ENCODE results near the gene TMEM143. TPM values are rescaled to one million over a fixed set of nuclear protein-coding genes. Genes with fewer than 3 reads are reported as not detected.

Gene TMEM143
- total RNA-seq, 3 donors from 2014 or later (not counting 1 experiment from before 2014, with no cell fraction given) = 10.2 to 12.3 (median 11.1) TPM

- Histone ChIP-seq H3K9me3 (ENCODE audit: control insufficient read depth, insufficient read depth, low read length) (no peaks in the 10 kb centered on the region), H3K4me3 (ENCODE audit: low read length) (no peak overlapping the region), H3K27ac (ENCODE audit: low read length) (no peak overlapping the region), H3K4me1 (ENCODE audit: control insufficient read depth, insufficient read depth, low read length) (no peaks in the 10 kb centered on the region), H3K27me3 (ENCODE audit: control insufficient read depth, insufficient read depth, low read length) (no peaks in the 10 kb centered on the region), H3K36me3 (ENCODE audit: control insufficient read depth, insufficient read depth, low read length) (no peaks in the 10 kb centered on the region)
- no peak for TF ChIP-seq CTCF (IDR thresholded peaks at IDR 0.05)
- no peaks in the 10 kb centered on the region for H3K36me3 Mint-ChIP-seq
- H3K4me1 Mint-ChIP-seq = no peaks in the 10 kb centered on the region
- DNase-seq = no peak
- no peak for ATAC-seq
- H3K27me3 Mint-ChIP-seq (ENCODE audit: low read depth in 2 of 2) = no peaks in the 10 kb centered on the region
- intact Hi-C loops (cut with micrococcal nuclease) = no loop called here
- WGBS (ENCODE audit: insufficient coverage) = 94% methylated on average over 4 of the region's 4 CpGs
- no peak overlapping the region for H3K4me3 Mint-ChIP-seq
- H3K9me3 Mint-ChIP-seq = no peaks in the 10 kb centered on the region
- no peak overlapping the region for H3K27ac Mint-ChIP-seq
These were observed 7.2 kb upstream of the TMEM143 start for GRCh38 chr19:48370955-48371354.

GRCh38 chr19:48368936-48369335, 5.2 kb upstream of the TMEM143 start:
- Mint-ChIP-seq H3K4me3 (no peak overlapping the region), H3K27me3 (ENCODE audit: low read depth in 2 of 2) (no peaks in the 10 kb centered on the region), H3K36me3 (no peaks in the 10 kb centered on the region), H3K4me1 (peaks cover 2 to 11% of the 10 kb centered on the region in 2 donors), H3K27ac (no peak overlapping the region), H3K9me3 (no peaks in the 10 kb centered on the region)
- Histone ChIP-seq H3K4me3 (ENCODE audit: low read length) (no peak overlapping the region), H3K4me1 (ENCODE audit: control insufficient read depth, insufficient read depth, low read length) (peaks cover 9% of the 10 kb centered on the region), H3K36me3 (ENCODE audit: control insufficient read depth, insufficient read depth, low read length) (no peaks in the 10 kb centered on the region), H3K27ac (ENCODE audit: low read length) (no peak overlapping the region), H3K27me3 (ENCODE audit: control insufficient read depth, insufficient read depth, low read length) (no peaks in the 10 kb centered on the region), H3K9me3 (ENCODE audit: control insufficient read depth, insufficient read depth, low read length) (no peaks in the 10 kb centered on the region)
- intact Hi-C loops (cut with micrococcal nuclease) = no loop called here
- DNase-seq (no peak), ATAC-seq (no peak)
- WGBS (ENCODE audit: insufficient coverage) = 83% methylated on average over 12 of the region's 14 CpGs
- no peak for TF ChIP-seq CTCF (IDR thresholded peaks at IDR 0.05)

- peaks cover 12 to 19% of the 10 kb centered on the region in 2 donors for H3K4me1 Mint-ChIP-seq
- Histone ChIP-seq H3K4me1 (ENCODE audit: control insufficient read depth, insufficient read depth, low read length) (peaks cover 17% of the 10 kb centered on the region), H3K27me3 (ENCODE audit: control insufficient read depth, insufficient read depth, low read length) (no peaks in the 10 kb centered on the region), H3K4me3 (ENCODE audit: low read length) (no peak overlapping the region), H3K27ac (ENCODE audit: low read length) (no peak overlapping the region), H3K36me3 (ENCODE audit: control insufficient read depth, insufficient read depth, low read length) (no peaks in the 10 kb centered on the region), H3K9me3 (ENCODE audit: control insufficient read depth, insufficient read depth, low read length) (no peaks in the 10 kb centered on the region)
- intact Hi-C loops (cut with micrococcal nuclease) = loop anchor here (1.0 kb wide), 1 partner anchor 26 kb away; no protein-coding TSS in a partner anchor
- no peak overlapping the region for H3K4me3 Mint-ChIP-seq
- no peak for ATAC-seq
- no peak for DNase-seq
- 91% methylated on average over 4 of the region's 5 CpGs for WGBS (ENCODE audit: insufficient coverage)
- H3K27ac Mint-ChIP-seq = no peak overlapping the region
- no peak for TF ChIP-seq CTCF (IDR thresholded peaks at IDR 0.05)
- no peaks in the 10 kb centered on the region for H3K27me3 Mint-ChIP-seq (ENCODE audit: low read depth in 2 of 2)
- H3K9me3 Mint-ChIP-seq = no peaks in the 10 kb centered on the region
- H3K36me3 Mint-ChIP-seq = no peaks in the 10 kb centered on the region
These were observed 4.1 kb upstream of the TMEM143 start for GRCh38 chr19:48367855-48368254.

GRCh38 chr19:48365602-48366001, 1.9 kb upstream of the TMEM143 start:
- H3K4me1 Mint-ChIP-seq = peaks cover 14 to 23% of the 10 kb centered on the region in 2 donors
- intact Hi-C loops (cut with micrococcal nuclease) = loop anchor here (2.0 kb wide), 1 partner anchor 25 kb away; the partner anchor contains the start of gene KDELR1

More at GRCh38 chr19:48365602-48366001, 1.9 kb upstream of the TMEM143 start:
- peak overlapping the region in 1 of 2 donors; percentile 99 for H3K27ac Mint-ChIP-seq
- TF ChIP-seq CTCF (IDR thresholded peaks at IDR 0.05) = no peak
- ATAC-seq (no peak), DNase-seq (no peak)
- H3K4me3 Mint-ChIP-seq = no peak overlapping the region
- no peaks in the 10 kb centered on the region for H3K9me3 ChIP-seq (ENCODE audit: control insufficient read depth, insufficient read depth, low read length)
- WGBS (ENCODE audit: insufficient coverage) = 97% methylated on average over 11 of the region's 11 CpGs
- no peaks in the 10 kb centered on the region for H3K27me3 ChIP-seq (ENCODE audit: control insufficient read depth, insufficient read depth, low read length)
- no peak overlapping the region for H3K4me3 ChIP-seq (ENCODE audit: low read length)
- H3K27ac ChIP-seq (ENCODE audit: low read length) = no peak overlapping the region
- H3K4me1 ChIP-seq (ENCODE audit: control insufficient read depth, insufficient read depth, low read length) = peaks cover 18% of the 10 kb centered on the region
- no peaks in the 10 kb centered on the region for H3K36me3 Mint-ChIP-seq
- no peaks in the 10 kb centered on the region for H3K9me3 Mint-ChIP-seq
- H3K36me3 ChIP-seq (ENCODE audit: control insufficient read depth, insufficient read depth, low read length) = no peaks in the 10 kb centered on the region
- H3K27me3 Mint-ChIP-seq (ENCODE audit: low read depth in 2 of 2) = no peaks in the 10 kb centered on the region
